GM12864 (cell line): ENCODE results near the gene CAV2.
"Not testable (repeated sequence)": the region's sequence is repeated elsewhere in the genome, so short reads cannot be mapped to it uniquely, and the experiment has no call there.

ENCODE experiments used
- DNase-seq: peaks from one replicate; pipeline ENCODE4 v3.0.0-alpha.2; 2011; ENCODE audit warnings: low read depth
- H3K4me3 ChIP-seq: 2 replicates; pipeline ENCODE4 v1.5.1; 2011; ENCODE audit warnings: mild to moderate bottlenecking, low read depth, low read length, control low read depth
- TF ChIP-seq, protein P1 (sequence below): IDR thresholded peaks from 2 replicates; pipeline ENCODE4 v1.5.1; 2011; ENCODE audit warnings: low read depth, mild to moderate bottlenecking, moderate library complexity, low read length, control low read depth, inconsistent platforms; ENCODE audit errors: missing control alignments

The CAV2 gene

DNA sequence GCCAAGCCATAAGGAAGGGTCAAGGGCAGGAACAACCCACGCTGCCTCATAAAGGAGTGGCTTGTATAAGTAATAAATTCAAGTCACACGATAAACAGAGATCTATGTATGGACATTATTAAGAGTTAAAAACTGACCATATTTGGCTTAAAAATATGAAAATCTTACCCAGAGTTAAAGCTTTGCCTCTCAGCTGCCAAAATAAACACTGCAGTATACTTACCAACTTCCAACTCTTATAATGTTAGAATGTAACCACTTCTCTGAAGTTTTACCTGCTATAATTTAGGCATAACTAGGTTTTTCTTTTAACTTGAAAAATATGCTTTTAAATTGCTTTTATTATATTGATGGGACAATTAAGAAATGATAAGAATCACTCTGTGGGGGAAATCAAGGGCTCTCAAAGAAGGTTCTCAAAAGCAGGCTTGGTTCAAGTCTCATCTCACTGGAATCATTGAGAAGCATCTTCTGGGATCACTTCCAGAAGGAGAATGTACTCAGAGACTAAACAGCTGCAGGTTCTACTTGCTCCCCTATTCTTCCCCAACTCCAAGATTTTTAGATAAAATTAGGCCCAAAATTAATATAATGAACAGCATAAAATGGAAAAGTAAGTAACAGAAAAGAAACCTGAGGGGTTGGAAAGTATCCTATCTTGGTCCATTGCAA lies 16.1 kb upstream of the CAV2 start:
- TF ChIP-seq, protein P1, sequence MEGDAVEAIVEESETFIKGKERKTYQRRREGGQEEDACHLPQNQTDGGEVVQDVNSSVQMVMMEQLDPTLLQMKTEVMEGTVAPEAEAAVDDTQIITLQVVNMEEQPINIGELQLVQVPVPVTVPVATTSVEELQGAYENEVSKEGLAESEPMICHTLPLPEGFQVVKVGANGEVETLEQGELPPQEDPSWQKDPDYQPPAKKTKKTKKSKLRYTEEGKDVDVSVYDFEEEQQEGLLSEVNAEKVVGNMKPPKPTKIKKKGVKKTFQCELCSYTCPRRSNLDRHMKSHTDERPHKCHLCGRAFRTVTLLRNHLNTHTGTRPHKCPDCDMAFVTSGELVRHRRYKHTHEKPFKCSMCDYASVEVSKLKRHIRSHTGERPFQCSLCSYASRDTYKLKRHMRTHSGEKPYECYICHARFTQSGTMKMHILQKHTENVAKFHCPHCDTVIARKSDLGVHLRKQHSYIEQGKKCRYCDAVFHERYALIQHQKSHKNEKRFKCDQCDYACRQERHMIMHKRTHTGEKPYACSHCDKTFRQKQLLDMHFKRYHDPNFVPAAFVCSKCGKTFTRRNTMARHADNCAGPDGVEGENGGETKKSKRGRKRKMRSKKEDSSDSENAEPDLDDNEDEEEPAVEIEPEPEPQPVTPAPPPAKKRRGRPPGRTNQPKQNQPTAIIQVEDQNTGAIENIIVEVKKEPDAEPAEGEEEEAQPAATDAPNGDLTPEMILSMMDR, result no peak

DNA sequence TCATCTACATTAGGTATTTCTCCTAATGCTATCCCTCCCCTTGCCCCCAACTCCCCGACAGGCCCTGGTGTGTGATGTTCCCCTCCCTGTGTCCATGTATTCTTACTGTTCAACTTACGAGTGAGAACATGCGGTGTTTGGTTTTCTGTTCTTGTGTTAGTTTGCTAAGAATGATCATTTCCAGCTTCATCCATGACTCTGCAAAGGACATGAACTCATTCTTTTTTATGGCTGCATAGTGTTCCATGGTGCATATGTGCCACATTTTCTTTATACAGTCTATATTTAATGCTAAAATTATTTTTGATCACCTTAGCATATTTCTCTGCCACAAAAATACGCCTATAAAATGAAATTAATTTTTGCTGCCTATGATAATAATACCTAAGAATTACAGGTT lies 15.1 kb upstream of the CAV2 start:
- DNase-seq, H3K4me3 ChIP-seq: not testable (repeated sequence)

More for the DNA sequence above, 16.1 kb upstream of the CAV2 start:
- no peak overlapping the region for H3K4me3 ChIP-seq
- DNase-seq, result no peak

DNA sequence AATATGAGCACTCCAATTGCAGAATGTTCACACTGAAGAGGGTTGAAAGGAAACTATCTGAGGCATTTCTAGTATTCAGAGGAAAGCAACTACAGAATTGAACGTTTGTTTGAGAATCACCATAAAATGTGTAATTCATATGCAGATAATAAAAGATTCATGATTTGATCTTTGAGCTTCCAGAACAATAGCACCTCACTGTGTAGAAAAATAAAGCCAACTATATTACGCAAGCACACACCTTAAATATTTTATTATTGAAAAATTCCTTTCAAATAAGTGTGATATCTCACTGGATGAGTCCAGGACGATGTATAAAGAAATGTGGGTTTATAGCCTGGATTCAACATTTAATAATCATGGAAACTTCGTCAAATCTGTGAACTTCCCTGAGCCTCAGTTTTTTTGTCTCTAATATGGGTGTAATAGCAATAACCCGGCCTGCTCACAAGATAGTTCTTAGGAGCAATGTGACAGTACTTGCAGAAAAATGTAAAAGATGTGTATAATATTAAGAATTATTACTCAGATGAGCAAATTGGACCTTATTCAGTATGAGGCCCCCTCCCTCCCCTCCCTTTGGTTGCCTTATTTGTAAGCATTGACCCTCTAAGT lies 11.5 kb upstream of the CAV2 start:
- TF ChIP-seq, protein P1, result no peak
- H3K4me3 ChIP-seq, result no peak overlapping the region
- DNase-seq, result no peak

DNA sequence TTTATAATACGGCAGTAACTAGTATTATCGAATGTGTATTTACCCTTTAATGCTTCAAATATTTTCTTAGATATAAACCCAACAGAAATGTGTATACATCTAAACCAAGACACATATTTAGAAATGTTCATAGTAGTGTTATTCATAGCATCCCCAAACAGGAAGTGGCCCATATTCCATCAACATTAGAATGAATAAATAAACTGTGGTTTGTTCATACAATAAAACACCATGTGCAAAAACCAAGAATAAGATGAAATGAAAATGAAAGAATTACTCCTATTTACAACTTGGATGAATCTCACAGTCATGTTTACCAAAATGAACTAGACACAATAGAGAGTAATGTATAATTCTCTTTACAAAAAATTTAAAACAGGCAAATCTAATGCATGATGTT lies 9.2 kb upstream of the CAV2 start:
- no peak overlapping the region for H3K4me3 ChIP-seq
- no peak for DNase-seq
- TF ChIP-seq, protein P1, result no peak

DNA sequence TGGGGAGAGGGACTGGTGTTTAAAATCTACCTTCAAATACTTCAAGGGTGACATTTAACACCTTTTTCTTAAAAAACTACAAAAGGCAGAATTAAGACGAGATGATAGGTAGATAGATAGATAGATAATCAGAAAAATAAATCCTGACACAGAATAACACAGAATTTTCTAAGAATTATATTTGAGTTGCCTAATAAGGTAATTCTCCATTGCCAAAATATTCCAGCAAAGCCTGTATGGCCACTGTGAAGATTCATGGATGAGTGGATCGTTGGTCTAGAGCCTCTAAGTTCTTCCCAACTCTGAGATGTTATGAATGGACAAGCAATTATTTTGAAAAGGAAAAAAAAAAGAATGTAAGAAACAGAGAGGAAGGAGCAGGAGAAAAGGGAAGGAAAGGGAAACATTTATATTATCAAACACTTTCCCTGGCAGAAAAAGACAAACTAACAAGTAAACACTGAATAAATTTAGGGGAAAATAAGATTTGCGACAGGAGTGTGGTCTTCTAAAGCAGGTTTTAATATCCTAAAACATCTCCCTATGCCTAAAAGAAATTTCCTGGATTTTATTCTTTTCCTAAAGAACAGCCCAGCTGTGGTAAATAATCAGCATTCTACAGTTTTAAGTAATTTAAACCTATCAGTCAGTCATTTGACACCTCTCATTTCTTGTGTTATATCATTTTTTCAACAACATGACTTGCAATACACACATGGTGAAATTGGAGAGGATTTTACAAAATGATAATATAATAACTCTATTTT lies 7.5 kb upstream of the CAV2 start:
- TF ChIP-seq, protein P1, result no peak
- no peak overlapping the region for H3K4me3 ChIP-seq
- DNase-seq, result no peak

DNA sequence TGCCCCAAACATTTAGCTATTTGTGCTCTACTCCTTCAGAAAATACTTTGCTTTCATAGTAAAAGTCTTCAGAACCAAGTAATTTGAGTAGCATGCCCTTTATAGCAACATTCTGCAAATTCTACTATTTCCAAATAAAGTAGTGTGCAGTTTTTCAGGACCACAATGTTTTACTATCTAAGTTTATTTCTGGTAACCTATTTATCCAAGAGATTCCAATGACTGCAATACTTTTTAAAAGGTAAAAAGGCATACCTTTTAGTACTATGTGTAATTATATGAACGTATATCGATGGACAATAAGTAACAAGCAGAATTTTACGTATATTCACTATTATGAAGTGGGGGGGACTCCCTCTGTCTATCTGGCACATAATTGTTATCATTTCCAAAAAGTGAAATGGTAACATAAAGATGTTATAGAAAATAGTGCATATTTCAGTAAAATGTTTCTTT lies 6.9 kb upstream of the CAV2 start:
- DNase-seq, result no peak
- TF ChIP-seq, protein P1, result no peak
- no peak overlapping the region for H3K4me3 ChIP-seq

DNA sequence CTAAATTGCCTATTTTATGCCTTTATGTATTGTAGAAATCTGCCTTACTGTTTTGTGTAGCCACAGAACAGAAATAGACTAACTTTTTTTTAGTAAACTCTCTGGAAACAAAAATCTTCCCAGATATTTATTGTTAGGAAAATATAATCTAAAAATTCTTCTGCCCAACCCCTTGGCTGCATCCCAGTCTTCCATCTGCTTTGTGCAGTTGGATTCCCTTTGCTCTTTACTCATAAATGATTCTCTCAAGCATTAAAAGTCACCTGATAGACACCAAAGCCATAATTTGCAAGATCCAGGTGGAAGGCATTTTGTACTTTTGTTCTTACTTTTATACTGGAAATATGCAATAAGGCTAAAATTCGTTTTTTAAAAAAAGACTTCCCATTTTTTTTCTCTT lies 6.1 kb upstream of the CAV2 start:
- TF ChIP-seq, protein P1, result no peak
- no peak overlapping the region for H3K4me3 ChIP-seq
- no peak for DNase-seq
